GM10266 (cell line): Measurements from ENCODE around the gene PIP4K2A.
"Not testable (repeated sequence)": the region's sequence is repeated elsewhere in the genome, so short reads cannot be mapped to it uniquely, and the experiment has no call there.

ENCODE experiments used
- DNase-seq: peaks from one replicate; pipeline ENCODE4 v3.0.0; 2012; ENCODE audit errors: extremely low spot score
- TF ChIP-seq, protein P1 (sequence below): IDR thresholded peaks from 2 replicates; pipeline ENCODE4 v1.5.1; 2012; ENCODE audit warnings: mild to moderate bottlenecking, low read depth; ENCODE audit not compliant: control insufficient read depth, insufficient read depth; ENCODE audit errors: missing control alignments

PIP4K2A gene

DNA sequence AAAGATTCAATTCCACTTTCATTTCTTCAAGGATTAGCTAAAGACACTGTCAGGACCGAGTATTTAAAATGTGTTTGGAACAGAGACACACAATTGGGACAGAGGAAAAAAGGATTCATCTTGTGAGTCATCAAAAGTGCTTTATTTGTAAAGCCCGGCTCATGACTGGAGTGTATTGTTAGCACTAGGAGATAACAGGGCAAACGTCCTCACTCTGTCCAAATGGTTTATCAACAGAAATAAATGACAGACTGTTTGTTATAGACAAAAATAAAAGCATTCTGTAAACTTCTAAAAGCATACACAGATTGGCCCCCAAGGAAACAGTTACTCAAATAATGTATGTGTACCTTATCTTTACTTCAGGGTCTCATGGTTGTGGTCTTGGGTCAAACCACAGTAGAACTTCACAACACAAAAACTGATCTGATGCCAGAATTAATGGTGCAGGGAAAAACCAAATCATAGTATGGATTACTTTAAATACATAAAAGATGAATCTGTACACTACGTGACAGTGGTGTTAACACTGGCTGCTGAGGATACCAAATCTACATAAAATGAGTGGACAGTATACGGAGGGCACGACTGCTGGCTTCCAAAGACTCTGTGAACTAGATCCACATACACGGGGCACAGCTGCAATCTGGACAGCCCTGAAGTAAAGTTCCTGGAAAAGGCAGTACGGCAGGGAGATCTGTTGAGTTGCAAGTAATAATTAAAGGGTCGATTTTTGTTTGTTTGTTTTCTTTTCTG, 179.4 kb downstream of the PIP4K2A start:
- TF ChIP-seq, protein P1, sequence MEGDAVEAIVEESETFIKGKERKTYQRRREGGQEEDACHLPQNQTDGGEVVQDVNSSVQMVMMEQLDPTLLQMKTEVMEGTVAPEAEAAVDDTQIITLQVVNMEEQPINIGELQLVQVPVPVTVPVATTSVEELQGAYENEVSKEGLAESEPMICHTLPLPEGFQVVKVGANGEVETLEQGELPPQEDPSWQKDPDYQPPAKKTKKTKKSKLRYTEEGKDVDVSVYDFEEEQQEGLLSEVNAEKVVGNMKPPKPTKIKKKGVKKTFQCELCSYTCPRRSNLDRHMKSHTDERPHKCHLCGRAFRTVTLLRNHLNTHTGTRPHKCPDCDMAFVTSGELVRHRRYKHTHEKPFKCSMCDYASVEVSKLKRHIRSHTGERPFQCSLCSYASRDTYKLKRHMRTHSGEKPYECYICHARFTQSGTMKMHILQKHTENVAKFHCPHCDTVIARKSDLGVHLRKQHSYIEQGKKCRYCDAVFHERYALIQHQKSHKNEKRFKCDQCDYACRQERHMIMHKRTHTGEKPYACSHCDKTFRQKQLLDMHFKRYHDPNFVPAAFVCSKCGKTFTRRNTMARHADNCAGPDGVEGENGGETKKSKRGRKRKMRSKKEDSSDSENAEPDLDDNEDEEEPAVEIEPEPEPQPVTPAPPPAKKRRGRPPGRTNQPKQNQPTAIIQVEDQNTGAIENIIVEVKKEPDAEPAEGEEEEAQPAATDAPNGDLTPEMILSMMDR: no peak
- DNase-seq: no peak

DNA sequence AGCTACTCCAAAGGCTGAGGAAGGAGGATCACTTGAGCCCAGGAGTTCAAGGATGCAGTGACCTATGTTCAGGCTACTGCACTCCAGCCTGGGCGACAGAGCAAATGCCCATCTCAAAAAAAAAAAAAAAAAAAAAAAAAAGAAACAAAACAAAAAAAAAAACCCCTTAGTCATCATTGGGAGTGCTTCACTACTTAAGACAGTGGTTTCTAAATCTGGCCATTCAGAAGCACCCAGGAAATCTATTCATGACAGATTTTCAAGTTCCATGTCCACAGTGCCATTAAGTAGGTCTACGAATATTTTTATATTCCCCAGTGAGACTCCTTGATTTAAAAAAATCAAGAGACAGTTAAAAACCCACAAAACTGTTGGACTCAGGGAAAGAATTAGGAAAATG, 182.9 kb downstream of the PIP4K2A start:
- TF ChIP-seq, protein P1: no peak

DNA sequence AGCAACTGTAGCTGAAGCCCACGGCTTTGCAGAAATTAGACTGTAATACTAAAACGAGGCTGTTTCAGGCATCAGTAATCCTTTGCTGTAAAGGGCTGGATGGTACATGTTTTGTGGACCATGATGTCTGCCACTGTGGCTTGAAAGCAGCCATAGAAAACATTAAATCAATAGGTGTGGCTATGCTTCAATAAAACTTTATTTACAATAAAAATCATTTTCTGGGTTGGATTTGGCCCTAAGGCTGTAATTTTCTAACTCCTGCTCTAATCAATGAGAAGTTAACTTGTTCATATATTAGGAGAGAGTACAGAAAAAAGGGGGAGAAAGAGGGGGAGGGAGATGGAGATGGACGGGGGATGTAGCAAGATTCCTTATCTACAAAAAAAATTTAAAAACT, 183.4 kb downstream of the PIP4K2A start:
- DNase-seq: no peak
- TF ChIP-seq, protein P1: no peak

More for the DNA sequence above, 182.9 kb downstream of the PIP4K2A start:
- DNase-seq: no peak

DNA sequence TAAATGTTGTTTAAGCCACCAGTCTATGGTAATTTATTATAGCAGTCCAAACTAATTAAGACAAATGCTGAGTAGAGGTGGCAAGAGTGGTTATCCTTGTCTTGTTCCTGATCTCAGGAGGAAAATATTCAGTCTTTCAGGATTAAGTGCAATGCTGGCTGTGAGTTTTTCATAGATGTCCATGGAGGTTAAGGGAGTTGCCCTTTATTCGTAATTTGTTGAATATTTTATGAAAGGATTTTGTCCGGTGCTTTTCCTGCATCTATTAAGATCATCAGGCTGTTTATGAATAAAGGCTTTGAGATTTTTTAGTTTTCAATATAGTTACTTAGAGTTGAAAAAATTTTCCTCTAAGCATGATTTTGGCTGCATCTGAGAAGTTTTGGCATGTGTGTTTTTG, 186.9 kb downstream of the PIP4K2A start:
- no peak for DNase-seq
- TF ChIP-seq, protein P1: no peak

DNA sequence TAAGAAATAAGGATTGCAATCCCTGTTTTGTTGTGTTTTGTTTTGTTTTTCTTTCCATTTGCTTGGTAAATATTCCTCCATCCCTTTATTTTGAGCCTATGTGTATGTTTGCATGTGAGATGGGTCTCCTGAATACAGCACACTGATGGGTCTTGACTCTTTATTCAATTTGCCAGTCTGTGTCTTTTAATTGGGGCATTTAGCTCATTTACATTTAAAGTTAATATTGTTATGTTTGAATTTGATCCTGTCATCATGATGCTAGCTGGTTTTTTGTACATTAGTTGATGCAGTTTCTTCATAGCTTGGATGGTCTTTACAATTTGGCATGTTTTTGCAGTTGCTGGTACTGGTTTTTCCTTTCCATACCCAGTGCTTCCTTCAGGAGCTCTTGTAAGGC, 190.0 kb downstream of the PIP4K2A start:
- DNase-seq: not testable (repeated sequence)

DNA sequence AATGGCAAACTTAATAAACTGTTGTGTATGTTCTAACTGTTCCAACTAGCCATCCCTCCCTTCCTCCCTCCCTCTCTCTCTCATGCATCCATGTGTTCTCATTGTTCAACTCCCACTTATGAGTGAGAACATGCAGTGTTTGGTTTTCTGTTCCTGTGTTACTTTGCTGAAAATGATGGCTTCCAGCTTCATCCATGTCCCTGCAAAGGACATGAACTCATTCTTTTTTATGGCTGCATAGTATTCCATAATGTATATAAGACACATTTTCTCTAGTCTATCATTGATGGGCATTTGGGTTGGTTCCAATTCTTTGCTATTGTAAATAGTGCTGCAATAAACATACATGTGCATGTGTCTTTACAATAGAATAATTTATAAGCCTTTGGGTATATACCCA, 193.7 kb downstream of the PIP4K2A start:
- DNase-seq: not testable (repeated sequence)

DNA sequence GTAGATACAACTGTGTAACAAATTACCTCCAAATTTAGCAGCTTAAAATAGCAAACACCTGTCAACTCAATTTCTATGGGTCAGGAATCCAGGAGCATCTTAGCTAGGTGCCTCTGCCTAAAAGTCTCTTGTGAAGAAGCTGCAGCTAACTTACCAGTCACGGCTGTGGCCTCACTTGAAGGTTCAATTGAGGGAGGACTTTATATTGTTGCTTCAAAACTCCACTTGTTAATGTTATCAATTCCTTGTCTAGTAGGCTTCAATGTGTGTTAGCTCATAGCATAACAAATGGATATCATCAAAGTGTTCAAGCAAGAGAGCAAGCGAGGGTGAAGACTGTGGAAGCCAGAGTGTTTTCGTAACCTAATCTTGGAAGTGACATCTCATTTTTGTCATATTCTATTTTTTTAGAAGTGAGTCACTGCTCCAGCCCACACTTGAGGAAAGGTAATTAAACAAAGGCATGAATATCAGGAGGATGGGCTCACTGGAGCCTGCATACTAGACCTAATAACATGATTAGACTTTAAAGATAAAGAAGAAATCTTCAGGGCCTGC, 196.1 kb downstream of the PIP4K2A start:
- TF ChIP-seq, protein P1: no peak
- no peak for DNase-seq

DNA sequence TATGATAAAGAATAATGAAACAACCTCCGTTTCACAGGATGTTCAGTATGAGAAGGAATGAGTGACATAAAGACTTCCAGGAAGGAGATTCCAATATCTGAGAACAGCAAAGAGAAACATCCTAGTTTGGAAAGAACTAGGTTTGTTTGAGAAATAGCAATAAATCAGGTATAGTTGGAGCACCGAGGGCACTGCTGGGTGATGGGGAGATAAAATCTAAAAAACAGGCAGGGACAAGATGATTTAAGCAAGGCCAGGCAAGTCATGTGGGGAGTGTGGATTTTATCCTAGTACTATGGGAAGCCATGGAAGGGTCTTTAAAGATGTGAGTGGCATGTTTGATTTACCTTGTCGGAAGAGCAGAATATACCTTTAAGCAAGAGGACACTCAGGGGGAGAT, 199.4 kb downstream of the PIP4K2A start:
- TF ChIP-seq, protein P1: no peak
- no peak for DNase-seq

DNA sequence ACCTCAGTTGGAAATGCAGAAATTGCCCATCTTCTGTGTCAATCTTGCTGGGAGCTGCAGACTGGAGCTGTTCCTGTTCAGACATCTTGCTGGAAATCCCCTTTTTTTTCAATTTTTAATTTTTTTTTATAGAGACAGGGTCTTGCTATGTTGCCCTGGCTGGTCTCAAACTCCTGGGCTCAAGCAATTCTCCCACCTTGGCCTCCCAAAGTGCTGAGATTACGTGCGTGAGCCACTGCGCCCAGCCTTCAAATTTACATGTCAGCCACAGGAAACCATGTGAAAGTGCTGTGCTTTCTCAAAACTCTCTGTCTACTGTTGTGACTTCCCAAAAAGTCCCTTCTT, 200.0 kb downstream of the PIP4K2A start:
- DNase-seq: not testable (repeated sequence)

DNA sequence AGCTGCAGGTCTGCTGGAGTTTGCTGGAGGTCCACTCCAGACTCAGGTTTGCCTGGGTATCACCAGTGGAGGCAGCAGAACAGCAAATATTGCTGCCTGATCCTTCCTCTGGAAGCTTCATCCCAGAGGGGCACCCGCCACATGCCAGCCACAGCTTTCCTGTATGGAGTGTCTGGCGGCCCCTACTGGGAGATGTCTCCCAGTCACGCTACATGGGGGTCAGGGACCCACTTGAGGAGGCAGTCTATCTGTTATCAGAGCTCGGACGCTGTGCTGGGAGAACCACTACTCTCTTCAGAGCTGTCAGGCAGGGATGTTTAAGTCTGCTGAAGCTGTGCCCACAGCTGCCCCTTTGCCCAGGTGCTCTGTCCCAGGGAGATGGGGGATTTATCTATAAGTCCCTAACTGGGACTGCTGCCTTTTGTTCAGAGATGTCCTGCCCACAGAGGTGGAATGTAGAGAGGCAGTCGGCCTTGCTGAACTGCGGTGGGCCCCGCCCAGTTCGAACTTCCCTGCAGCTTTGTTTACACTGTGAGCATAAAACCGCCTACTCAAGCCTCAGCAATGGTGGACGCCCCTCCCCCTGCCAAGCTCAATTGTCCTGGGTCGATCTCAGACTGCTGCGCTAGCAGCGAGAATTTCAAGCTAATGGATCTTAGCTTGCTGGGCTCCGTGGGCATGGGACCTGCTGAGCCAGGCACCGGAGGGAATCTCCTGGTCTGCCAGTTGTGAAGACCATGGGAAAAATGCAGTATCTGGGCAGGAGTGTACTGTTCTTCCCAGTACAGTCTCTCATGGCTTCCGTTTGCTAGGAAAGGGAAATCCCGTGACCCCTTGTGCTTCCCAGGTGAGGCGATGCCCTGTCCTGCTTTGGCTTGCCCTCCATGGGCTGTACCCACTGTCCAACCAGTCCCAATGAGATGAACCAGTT, 200.6 kb downstream of the PIP4K2A start:
- not testable (repeated sequence) for DNase-seq

DNA sequence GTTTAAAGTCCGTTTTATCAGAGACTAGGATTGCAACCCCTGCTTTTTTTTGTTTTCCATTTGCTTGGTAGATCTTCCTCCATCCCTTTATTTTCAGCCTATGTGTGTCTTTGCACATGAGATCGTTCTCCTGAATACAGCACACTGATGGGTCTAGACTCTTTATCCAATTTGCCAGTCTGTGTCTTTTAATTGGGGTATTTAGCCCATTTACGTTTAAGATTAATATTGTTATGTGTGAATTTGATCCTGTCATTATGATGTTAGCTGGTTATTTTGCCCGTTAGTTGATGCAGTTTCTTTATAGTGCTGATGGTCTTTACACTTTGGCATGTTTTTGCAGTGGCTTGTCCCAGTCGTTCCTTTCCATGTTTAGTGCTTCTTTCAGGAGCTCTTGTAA, 202.4 kb downstream of the PIP4K2A start:
- not testable (repeated sequence) for DNase-seq

DNA sequence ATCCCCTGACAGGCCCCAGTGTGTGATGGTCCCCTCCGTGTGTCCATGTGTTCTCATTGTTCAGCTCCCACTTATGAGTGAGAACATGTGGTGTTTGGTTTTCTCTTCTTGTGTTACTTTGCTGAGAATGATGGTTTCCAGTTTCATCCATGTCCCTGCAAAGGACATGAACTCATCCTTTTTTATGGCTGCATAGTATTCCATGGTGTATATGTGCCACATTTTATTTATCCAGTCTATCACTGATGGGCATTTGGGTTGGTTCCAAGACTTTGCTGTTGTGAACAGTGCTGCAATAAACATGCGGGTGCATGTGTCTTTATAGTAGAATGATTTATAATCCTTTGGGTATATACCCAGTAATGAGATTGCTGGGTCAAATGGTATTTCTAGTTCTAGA, 206.2 kb downstream of the PIP4K2A start:
- not testable (repeated sequence) for DNase-seq
